Suprapubic skin (tissue), 4 donors: ENCODE measurements around the gene TTLL5. TPM values are rescaled to one million over a fixed set of nuclear protein-coding genes. Genes with fewer than 3 reads are reported as not detected.

Source experiments
- DNase-seq, 2 donors: peaks; one replicate each; pipeline ENCODE4 v3.0.0-alpha.2; 2019; ENCODE audit warnings: low spot score in 2 of 2
- H3K27ac ChIP-seq: fragments of 200-600 bp; sonication (generic); one replicate; pipeline ENCODE4 v1.5.1; 2019
- H3K27me3 ChIP-seq: fragments of 200-600 bp; sonication (generic); one replicate; pipeline ENCODE4 v1.5.1; 2019
- H3K36me3 ChIP-seq: fragments of 200-600 bp; sonication (generic); one replicate; pipeline ENCODE4 v1.5.1; 2019
- H3K4me1 ChIP-seq: fragments of 200-600 bp; sonication (generic); one replicate; pipeline ENCODE4 v1.5.1; 2019
- H3K4me3 ChIP-seq: fragments of 200-600 bp; sonication (generic); one replicate; pipeline ENCODE4 v1.5.1; 2019; ENCODE audit warnings: mild to moderate bottlenecking
- H3K9me3 ChIP-seq: fragments of 200-600 bp; sonication (generic); one replicate; pipeline ENCODE4 v1.5.1; 2019
- CTCF ChIP-seq, 2 donors: fragments of 200-600 bp in 1 of 2; fragments of 450-650 bp in 1 of 2; sonication (generic) in 1 of 2; IDR thresholded peaks; one replicate each; pipeline ENCODE4 v1.5.1; 2016 to 2019; ENCODE audit warnings: antibody characterized with exemption in 2 of 2, mild to moderate bottlenecking in 1 of 2, moderate library complexity in 1 of 2
- EP300 ChIP-seq: sonication (generic); formaldehyde crosslinking; IDR thresholded peaks from one replicate; pipeline ENCODE4 v1.6.1; 2017; ENCODE audit warnings: antibody characterized with exemption
- POLR2A ChIP-seq, 2 donors: fragments of 450-650 bp; IDR thresholded peaks; one replicate each; pipeline ENCODE4 v1.6.1; 2017; ENCODE audit warnings: antibody characterized with exemption in 2 of 2, mild to moderate bottlenecking in 2 of 2, moderate library complexity in 2 of 2
- POLR2AphosphoS5 ChIP-seq, 3 donors: sonication (generic); formaldehyde crosslinking; IDR thresholded peaks; one replicate each; pipeline ENCODE4 v1.6.1; 2017; ENCODE audit warnings: antibody characterized with exemption in 3 of 3
- WGBS: methylation state at CpG from one replicate; pipeline ENCODE4 v1.1.5; 2018; 5-methylcytosine and 5-hydroxymethylcytosine counted together
- total RNA-seq, 4 donors: library from RNA; depleted of rRNA; stranded (reverse); fragments of >200 nt; gene quantifications; one replicate each; pipeline ENCODE4 v1.1.0, GENCODE V29; 2016

The TTLL5 gene
- total RNA-seq, 4 donors from 2014 or later, result 24.4 to 56.4 (median 34.8) TPM

- H3K36me3 ChIP-seq, result peaks cover 3% of the 10 kb centered on the region
- H3K27me3 ChIP-seq, result no peaks in the 10 kb centered on the region
- H3K9me3 ChIP-seq, result no peaks in the 10 kb centered on the region
- TF ChIP-seq EP300 (no peak), CTCF (IDR thresholded peaks at IDR 0.05) (no peak), POLR2A (IDR thresholded peaks at IDR 0.05) (no peak), POLR2AphosphoS5 (IDR thresholded peaks at IDR 0.05) (no peak)
- no peak overlapping the region for H3K4me3 ChIP-seq
- DNase-seq, result no peak
- WGBS, result 81% methylated on average over 1 of the region's 1 CpG
- no peaks in the 10 kb centered on the region for H3K4me1 ChIP-seq
- no peak overlapping the region for H3K27ac ChIP-seq
These were observed 278.2 kb downstream of the TTLL5 start for GRCh38 chr14:75939200-75939599.

GRCh38 chr14:75941030-75941429 is 280.0 kb downstream of the TTLL5 start:
- Histone ChIP-seq H3K27me3 (no peaks in the 10 kb centered on the region), H3K27ac (no peak overlapping the region), H3K4me1 (no peaks in the 10 kb centered on the region), H3K36me3 (peaks cover 3% of the 10 kb centered on the region), H3K4me3 (no peak overlapping the region), H3K9me3 (no peaks in the 10 kb centered on the region)
- 83% methylated on average over 4 of the region's 4 CpGs for WGBS
- no peak for TF ChIP-seq EP300
- no peak for TF ChIP-seq POLR2AphosphoS5 (IDR thresholded peaks at IDR 0.05)
- no peak for TF ChIP-seq POLR2A (IDR thresholded peaks at IDR 0.05)
- no peak for TF ChIP-seq CTCF (IDR thresholded peaks at IDR 0.05)
- DNase-seq, result no peak

- TF ChIP-seq CTCF (IDR thresholded peaks at IDR 0.05), result no peak
- no peak for TF ChIP-seq EP300
- no peak for TF ChIP-seq POLR2AphosphoS5 (IDR thresholded peaks at IDR 0.05)
- no peak for TF ChIP-seq POLR2A (IDR thresholded peaks at IDR 0.05)
- no peak overlapping the region for H3K27ac ChIP-seq
- peaks cover 3% of the 10 kb centered on the region for H3K36me3 ChIP-seq
- no peaks in the 10 kb centered on the region for H3K9me3 ChIP-seq
- no peak overlapping the region for H3K4me3 ChIP-seq
- H3K4me1 ChIP-seq, result no peaks in the 10 kb centered on the region
- 91% methylated on average over 4 of the region's 4 CpGs for WGBS
- H3K27me3 ChIP-seq, result no peaks in the 10 kb centered on the region
- no peak for DNase-seq
These were observed 283.7 kb downstream of the TTLL5 start for GRCh38 chr14:75944607-75945241.

GRCh38 chr14:75946785-75947184 is 285.7 kb downstream of the TTLL5 start:
- Histone ChIP-seq H3K27ac (no peak overlapping the region), H3K27me3 (no peaks in the 10 kb centered on the region), H3K36me3 (peaks cover 3% of the 10 kb centered on the region), H3K4me1 (no peaks in the 10 kb centered on the region), H3K4me3 (no peak overlapping the region), H3K9me3 (no peaks in the 10 kb centered on the region)
- DNase-seq, result no peak
- TF ChIP-seq EP300 (no peak), POLR2A (IDR thresholded peaks at IDR 0.05) (no peak), CTCF (IDR thresholded peaks at IDR 0.05) (no peak), POLR2AphosphoS5 (IDR thresholded peaks at IDR 0.05) (no peak)
- 82% methylated on average over 5 of the region's 5 CpGs for WGBS

- no peak overlapping the region for H3K27ac ChIP-seq
- no peaks in the 10 kb centered on the region for H3K9me3 ChIP-seq
- DNase-seq, result no peak
- H3K4me3 ChIP-seq, result no peak overlapping the region
- H3K27me3 ChIP-seq, result no peaks in the 10 kb centered on the region
- TF ChIP-seq CTCF (IDR thresholded peaks at IDR 0.05) (no peak), EP300 (no peak), POLR2AphosphoS5 (IDR thresholded peaks at IDR 0.05) (no peak), POLR2A (IDR thresholded peaks at IDR 0.05) (no peak)
- WGBS, result 94% methylated on average over 3 of the region's 3 CpGs
- H3K4me1 ChIP-seq, result no peaks in the 10 kb centered on the region
- H3K36me3 ChIP-seq, result peaks cover 11% of the 10 kb centered on the region
These were observed 291.4 kb downstream of the TTLL5 start for GRCh38 chr14:75952489-75952888.
